ENCODE results near the gene PPP6C. TPM values are rescaled to one million over a fixed set of nuclear protein-coding genes. Genes with fewer than 3 reads are reported as not detected.
"Not testable (repeated sequence)": the region's sequence is repeated elsewhere in the genome, so short reads cannot be mapped to it uniquely, and the experiment has no call there.

PPP6C gene
- polyA plus RNA-seq, 4 donors: 45.3 to 64.6 (median 53.3) TPM

- peak; percentile 93 to 97 (median 96) for DNase-seq (ENCODE audit: low read depth in 4 of 4, low spot score in 2 of 4)
Measured at GRCh38 chr9:125143377-125144090, 46.1 kb downstream of the PPP6C start, which contains the start of gene SCAI. SCAI (minus strand) TSS chr9:125143528; CDS start chr9:125143437, 91 bp downstream.

- DNase-seq (ENCODE audit: low read depth in 4 of 4, low spot score in 2 of 4): no peak
Measured at GRCh38 chr9:125142560-125143376, 46.8 kb downstream of the PPP6C start.

GRCh38 chr9:125141751-125142150, 47.9 kb downstream of the PPP6C start:
- no peak for DNase-seq (ENCODE audit: low read depth in 4 of 4, low spot score in 2 of 4)

DNA sequence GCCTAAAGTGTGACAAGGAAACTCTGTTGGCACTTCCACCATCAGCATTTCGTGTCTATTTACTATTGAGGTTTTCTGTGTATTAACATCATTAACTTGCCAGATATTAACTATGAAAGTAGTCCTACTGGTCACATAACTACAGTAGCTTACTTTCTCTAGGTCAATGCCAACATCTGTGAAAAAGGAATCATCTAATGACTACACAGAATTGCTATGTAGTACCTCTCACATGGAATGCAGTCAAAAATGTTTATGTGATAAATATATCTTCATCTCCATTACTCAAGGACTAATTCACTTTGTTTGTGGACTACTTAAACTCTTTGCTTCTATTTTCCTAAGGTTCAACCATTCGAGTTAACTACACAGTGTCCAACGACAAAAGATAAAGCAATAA, 48.4 kb downstream of the PPP6C start:
- no peak for DNase-seq (ENCODE audit: low read depth in 4 of 4, low spot score in 2 of 4)

GRCh38 chr9:125140576-125140975, 49.0 kb downstream of the PPP6C start:
- DNase-seq (ENCODE audit: low read depth in 4 of 4, low spot score in 2 of 4): no peak

DNA sequence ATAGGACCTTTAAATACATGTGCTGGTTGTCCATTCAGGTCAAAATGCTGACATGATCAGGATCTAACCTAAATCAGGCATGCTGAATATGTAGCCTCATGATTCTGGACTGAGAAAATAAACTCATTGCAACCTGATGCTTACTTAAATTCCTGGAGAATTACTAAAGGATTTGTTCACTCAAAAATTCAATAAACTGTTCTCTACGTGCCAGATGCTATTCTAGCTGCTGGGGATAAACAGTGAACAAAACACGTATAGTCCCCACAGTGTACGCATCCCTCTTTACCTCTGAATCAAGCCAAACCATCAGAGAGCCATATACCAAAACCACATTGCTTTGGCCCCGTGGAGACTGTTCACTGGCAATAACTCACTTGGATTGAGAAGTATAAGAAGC, 52.4 kb downstream of the PPP6C start:
- no peak for DNase-seq (ENCODE audit: low read depth in 4 of 4, low spot score in 2 of 4)

GRCh38 chr9:125134976-125135375, 54.6 kb downstream of the PPP6C start:
- no peak for DNase-seq (ENCODE audit: low read depth in 4 of 4, low spot score in 2 of 4)

- no peak for DNase-seq (ENCODE audit: low read depth in 4 of 4, low spot score in 2 of 4)
Measured at GRCh38 chr9:125133403-125134329, 55.9 kb downstream of the PPP6C start.

DNA sequence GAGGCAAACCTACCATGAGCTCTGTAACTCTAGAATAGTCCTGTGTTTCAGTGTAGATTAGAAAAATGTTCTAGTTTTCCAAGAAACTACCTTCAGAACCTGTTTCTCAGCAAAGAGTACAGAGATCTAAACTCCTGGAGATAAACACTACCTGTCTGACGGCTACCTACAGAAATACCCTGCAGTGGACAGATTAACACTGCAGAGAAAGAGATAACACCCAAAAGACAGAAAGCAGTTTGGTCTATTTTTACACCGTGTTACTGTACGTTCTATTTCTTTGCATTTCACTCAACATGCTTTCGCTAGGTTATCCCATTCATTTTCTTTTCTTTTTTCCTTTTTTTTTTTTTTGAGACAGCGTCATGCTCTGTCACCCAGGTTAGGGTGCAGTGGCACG, 57.8 kb downstream of the PPP6C start:
- no peak for DNase-seq (ENCODE audit: low read depth in 4 of 4, low spot score in 2 of 4)

DNA sequence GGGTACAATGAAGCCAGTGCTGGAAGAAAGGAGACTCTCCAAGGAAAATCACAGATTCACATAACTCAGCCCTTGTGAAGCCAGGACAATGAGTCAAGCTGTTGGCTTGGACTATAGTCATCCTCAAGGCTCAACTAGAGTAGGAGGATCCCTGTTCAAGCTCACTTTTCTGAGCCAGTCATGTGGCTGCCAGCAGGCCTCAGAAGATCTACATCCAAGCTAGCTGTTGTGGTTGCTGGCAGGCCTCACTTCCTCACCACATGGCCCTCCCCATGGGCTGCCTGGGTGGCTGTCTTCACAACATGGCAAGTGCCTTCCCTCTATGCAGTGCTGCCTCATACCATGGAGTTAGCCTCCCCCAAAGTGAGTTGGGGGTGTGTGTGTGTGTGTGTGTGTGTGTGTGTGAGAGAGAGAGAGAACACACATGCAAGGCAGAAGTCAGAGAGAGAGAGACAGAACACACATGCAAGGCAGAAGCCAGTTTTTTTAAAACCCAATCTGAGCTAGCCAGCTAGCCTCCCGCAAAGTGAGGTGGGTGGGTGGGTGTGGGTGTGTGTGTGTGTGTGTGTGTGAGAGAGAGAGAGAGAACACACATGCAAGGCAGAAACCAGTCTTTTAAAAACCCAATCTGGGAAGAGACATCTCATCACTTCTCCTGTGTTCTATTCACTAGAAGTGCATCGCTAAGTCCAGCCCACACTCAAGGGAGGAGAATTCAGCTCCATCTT, 63.4 kb downstream of the PPP6C start:
- no peak for DNase-seq (ENCODE audit: low read depth in 4 of 4, low spot score in 2 of 4)

GRCh38 chr9:125125523-125125922, 64.1 kb downstream of the PPP6C start:
- no peak for DNase-seq (ENCODE audit: low read depth in 4 of 4, low spot score in 2 of 4)

DNA sequence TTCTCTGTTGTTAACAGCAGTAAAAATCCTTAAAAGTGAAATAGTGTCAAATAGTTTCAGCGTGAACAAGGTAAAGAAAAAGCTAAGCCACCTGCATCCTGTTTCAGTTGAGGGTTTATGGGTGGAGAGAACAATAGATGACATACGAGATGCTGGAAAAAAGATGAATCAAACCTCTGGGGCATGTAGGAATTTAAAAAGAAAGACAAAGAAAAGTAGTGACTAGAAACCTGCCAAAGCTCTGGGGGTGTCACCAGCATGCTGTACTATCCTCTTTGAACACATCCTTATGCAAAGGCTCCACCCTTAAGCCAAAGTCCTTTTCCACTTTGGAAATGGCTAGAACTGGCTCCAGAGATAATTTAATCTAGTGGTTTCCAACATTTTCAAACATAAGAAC, 68.5 kb downstream of the PPP6C start:
- no peak for DNase-seq (ENCODE audit: low read depth in 4 of 4, low spot score in 2 of 4)

DNA sequence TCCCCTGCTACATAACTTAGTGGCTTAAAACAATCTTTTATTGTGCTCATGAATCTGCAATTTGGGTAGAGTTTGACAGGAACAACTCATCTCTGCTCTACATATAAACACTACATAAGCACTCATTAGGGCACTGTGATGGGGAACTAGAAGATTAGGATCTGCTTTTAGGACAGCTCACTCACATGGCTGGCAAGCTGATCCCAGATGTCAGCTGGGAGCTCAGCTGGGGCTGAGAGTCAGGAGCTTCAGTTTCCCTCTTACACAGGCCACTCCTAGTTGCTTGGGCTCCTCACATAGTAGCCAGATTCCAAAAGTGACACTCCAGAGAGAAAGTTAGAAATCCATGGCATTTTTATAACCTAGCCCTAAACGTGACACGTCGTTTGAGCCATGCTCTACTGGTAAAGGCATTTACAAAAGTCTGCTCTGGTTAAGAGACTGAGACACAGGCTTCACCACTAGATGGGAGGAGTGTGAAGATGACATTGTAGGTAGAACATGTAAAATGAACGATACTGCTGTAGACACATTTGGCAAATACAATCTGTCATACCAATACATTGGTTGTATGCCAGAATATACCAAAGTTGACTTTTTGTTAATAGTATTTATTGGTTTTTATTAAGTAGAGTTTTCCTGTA, 69.8 kb downstream of the PPP6C start:
- DNase-seq (ENCODE audit: low read depth in 4 of 4, low spot score in 2 of 4): no peak

- not testable (repeated sequence) for DNase-seq (ENCODE audit: low read depth in 4 of 4, low spot score in 2 of 4)
Measured at GRCh38 chr9:125118696-125119095, 70.9 kb downstream of the PPP6C start.

DNA sequence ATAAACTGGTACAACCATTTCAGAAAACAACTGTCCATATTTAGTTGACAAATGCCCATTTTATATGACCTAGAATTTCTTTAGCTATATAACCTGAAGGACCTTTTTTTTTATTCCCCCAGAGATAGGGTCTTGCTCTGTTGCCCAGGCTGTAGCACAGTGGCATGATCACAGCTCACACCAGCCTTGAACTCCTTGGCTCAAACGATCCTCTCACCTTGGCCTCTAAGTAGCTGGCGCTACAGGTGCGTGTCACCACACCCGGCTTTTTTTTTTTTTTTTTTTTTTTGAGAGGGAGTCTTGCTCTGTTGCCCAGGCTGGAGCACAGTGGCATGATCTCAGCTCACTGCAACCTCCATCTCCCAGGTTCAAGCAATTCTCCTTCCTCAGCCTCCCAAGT, 75.1 kb downstream of the PPP6C start:
- DNase-seq (ENCODE audit: low read depth in 4 of 4, low spot score in 2 of 4): not testable (repeated sequence)

- no peak for DNase-seq (ENCODE audit: low read depth in 4 of 4, low spot score in 2 of 4)
Measured at GRCh38 chr9:125110464-125110863, 79.1 kb downstream of the PPP6C start.

- not testable (repeated sequence) for DNase-seq (ENCODE audit: low read depth in 4 of 4, low spot score in 2 of 4)
Measured at GRCh38 chr9:125108541-125108940, 81.1 kb downstream of the PPP6C start.

DNA sequence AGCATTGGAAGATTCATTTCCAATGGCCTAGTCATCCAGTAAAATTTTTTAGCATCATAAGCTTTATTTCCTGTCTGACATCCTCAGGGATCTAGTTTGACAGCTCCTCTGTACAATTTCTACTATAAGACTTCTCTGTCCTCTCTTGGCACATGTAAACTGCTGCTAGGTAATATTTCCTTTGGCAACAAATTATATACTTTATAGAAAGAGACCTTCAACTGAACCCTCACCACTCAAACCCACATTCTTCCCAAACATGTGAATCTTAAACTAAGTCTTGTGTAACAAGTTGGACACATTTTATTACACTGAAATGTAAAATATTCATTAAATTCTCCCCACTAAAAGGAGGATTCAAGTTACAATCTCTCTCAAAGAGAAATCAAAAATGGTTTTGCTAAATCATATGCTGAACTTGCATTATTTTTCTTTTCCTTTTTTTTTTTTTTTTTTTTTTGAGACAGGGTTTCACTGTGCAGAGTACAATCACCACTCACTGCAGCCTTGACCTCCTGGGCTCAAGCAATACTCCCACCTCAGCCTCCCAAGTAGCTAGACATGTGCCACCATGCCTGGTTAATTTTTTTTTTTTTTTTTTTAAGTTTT, 83.2 kb downstream of the PPP6C start:
- DNase-seq (ENCODE audit: low read depth in 4 of 4, low spot score in 2 of 4): no peak

DNA sequence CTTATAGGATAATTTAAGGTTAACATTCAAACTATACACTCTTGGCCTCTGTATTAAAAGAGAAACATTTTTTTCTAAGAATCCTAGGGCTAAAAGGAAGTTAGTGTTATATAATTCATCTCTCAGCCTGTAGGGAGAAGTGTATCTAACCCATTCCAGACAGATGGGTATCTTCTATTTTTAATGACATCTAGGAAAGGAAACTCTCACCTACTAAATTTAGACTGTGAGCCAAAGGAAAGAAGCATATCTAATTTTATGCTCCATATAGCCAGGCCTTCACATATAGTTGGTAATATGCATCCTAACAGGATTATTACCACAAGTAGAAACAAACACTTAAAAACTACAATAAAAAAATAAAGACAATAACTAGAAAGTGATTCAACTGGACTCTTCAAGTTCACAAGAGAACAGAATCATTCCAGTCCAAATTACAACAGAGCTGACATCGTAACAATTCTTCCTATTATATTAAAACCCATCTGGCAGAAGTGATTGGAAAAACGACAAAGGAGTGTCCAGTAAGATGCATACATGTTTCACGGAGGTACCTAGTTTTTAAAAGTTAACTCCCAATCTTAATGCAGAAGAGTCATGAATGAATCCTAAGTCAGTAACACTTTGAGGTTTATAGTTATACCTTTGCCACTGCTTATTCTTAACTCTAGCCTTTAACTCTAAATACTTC, 85.7 kb downstream of the PPP6C start:
- DNase-seq (ENCODE audit: low read depth in 4 of 4, low spot score in 2 of 4): no peak

All from left renal cortex interstitium (tissue), 4 donors.